ENCODE results near the gene FRMD4A. TPM values are rescaled to one million over a fixed set of nuclear protein-coding genes. Genes with fewer than 3 reads are reported as not detected.

The FRMD4A gene
- total and polyA plus RNA-seq, 2 experiments from 2014 or later = 5.4 to 10.3 TPM

DNA sequence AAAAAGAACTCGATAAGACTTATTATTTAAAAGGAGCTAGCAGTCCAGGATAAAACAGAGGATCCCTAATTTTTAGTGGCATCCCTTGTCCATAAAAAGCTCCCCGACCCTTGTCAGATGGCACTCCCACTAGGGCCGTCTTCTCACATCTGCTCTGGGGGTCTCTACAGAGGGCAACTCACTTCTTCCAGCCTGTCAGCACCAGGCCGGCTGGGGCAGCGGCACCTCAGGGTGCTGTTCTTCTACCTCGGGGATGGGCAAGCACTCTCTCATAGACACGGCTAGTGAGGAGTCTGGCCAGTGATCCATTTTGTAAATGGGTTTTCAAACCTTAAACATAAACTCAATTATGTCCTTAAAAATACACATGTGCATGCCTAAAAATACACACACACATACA lies 609.2 kb downstream of the FRMD4A start:
- WGBS (ENCODE audit: low lambda C conversion rate, missing lambda C conversion rate) = 96% methylated on average over 7 of the region's 7 CpGs
- H3K36me3 ChIP-seq (replicated peaks; ENCODE audit: insufficient read depth, low read depth) = no peaks in the 10 kb centered on the region

DNA sequence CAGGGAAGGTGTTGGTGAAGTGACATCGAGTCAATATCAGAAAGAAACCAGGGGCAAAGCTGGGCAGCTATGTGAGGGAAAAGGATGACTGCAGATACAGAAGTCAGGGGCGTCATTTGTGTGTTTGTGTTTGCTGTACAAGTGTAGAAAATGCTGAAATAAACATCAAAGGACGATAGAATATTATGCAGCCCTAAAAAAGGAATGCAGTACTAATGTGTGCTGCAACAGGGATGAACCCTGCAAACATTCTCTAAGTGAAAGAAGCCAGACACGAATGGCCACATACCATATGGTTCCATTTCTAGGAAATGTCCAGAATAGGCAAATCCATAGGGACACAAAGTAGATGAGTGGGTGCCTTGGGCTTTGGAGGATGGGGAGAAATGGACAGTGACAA lies 610.0 kb downstream of the FRMD4A start:
- Histone ChIP-seq H3K4me3 (no peak overlapping the region), H4K20me1 (ENCODE audit: insufficient read depth, poor library complexity, severe bottlenecking) (no peaks in the 10 kb centered on the region), H2AFZ (no peak overlapping the region), H3K9me2 (replicated peaks; ENCODE audit: insufficient read depth) (no peaks in the 10 kb centered on the region), H3K27ac (no peak overlapping the region), H3K4me2 (no peak overlapping the region), H3K79me2 (no peaks in the 10 kb centered on the region), H3K4me1 (ENCODE audit: insufficient read depth) (peaks cover 24% of the 10 kb centered on the region), H3K27me3 (no peaks in the 10 kb centered on the region), H3K36me3 (replicated peaks; ENCODE audit: insufficient read depth, low read depth) (no peaks in the 10 kb centered on the region), H3K9me3 (ENCODE audit: low read depth) (no peaks in the 10 kb centered on the region)
- WGBS (ENCODE audit: low lambda C conversion rate, missing lambda C conversion rate) = 84% methylated on average over 4 of the region's 4 CpGs
- TF ChIP-seq, protein P1, sequence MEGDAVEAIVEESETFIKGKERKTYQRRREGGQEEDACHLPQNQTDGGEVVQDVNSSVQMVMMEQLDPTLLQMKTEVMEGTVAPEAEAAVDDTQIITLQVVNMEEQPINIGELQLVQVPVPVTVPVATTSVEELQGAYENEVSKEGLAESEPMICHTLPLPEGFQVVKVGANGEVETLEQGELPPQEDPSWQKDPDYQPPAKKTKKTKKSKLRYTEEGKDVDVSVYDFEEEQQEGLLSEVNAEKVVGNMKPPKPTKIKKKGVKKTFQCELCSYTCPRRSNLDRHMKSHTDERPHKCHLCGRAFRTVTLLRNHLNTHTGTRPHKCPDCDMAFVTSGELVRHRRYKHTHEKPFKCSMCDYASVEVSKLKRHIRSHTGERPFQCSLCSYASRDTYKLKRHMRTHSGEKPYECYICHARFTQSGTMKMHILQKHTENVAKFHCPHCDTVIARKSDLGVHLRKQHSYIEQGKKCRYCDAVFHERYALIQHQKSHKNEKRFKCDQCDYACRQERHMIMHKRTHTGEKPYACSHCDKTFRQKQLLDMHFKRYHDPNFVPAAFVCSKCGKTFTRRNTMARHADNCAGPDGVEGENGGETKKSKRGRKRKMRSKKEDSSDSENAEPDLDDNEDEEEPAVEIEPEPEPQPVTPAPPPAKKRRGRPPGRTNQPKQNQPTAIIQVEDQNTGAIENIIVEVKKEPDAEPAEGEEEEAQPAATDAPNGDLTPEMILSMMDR (IDR thresholded peaks at IDR 0.05; ENCODE audit: poor library complexity) = no peak
- TF ChIP-seq EZH2phosphoT487 (IDR thresholded peaks at IDR 0.05; ENCODE audit: low read depth, severe bottlenecking, unreplicated experiment) (no peak), EZH2 (IDR thresholded peaks at IDR 0.05; ENCODE audit: borderline replicate concordance) (no peak)
- no peak for DNase-seq (ENCODE audit: low spot score)

More for the DNA sequence above, 609.2 kb downstream of the FRMD4A start:
- no peak overlapping the region for H3K4me2 ChIP-seq
- no peaks in the 10 kb centered on the region for H3K79me2 ChIP-seq
- H3K9me3 ChIP-seq (ENCODE audit: low read depth) = no peaks in the 10 kb centered on the region
- H3K4me1 ChIP-seq (ENCODE audit: insufficient read depth) = peaks cover 24% of the 10 kb centered on the region
- no peaks in the 10 kb centered on the region for H3K9me2 ChIP-seq (replicated peaks; ENCODE audit: insufficient read depth)
- H3K4me3 ChIP-seq = no peak overlapping the region
- no peak overlapping the region for H2AFZ ChIP-seq
- no peak for DNase-seq (ENCODE audit: low spot score)
- H3K27ac ChIP-seq = no peak overlapping the region
- TF ChIP-seq EZH2 (IDR thresholded peaks at IDR 0.05; ENCODE audit: borderline replicate concordance) = no peak
- TF ChIP-seq, protein P1 (IDR thresholded peaks at IDR 0.05; ENCODE audit: poor library complexity) = no peak
- no peak for TF ChIP-seq EZH2phosphoT487 (IDR thresholded peaks at IDR 0.05; ENCODE audit: low read depth, severe bottlenecking, unreplicated experiment)
- no peaks in the 10 kb centered on the region for H4K20me1 ChIP-seq (ENCODE audit: insufficient read depth, poor library complexity, severe bottlenecking)
- H3K27me3 ChIP-seq = no peaks in the 10 kb centered on the region

DNA sequence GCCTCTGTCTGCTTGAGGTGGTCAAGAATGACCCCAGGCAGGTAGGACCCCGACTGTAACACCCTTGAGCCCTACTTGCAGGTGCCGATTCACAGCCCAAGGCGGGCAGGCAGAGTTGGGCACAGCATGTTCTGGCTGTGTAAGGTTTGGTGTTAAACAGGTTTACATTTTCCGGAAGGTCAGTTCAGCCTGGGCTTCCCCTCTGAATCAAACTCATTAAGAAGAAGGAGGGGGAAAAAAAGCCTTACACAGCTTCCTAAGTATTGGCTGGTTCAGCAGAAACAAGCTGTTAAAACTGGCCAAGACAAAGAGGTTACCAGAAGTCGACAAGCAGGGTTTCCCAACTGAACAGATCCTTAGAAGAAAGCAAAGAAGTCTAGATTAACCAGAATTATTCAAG lies 611.3 kb downstream of the FRMD4A start:
- Histone ChIP-seq H3K4me1 (ENCODE audit: insufficient read depth) (peaks cover 24% of the 10 kb centered on the region), H3K27me3 (no peaks in the 10 kb centered on the region), H3K36me3 (replicated peaks; ENCODE audit: insufficient read depth, low read depth) (no peaks in the 10 kb centered on the region), H3K4me2 (no peak overlapping the region), H3K4me3 (no peak overlapping the region), H3K9me3 (ENCODE audit: low read depth) (no peaks in the 10 kb centered on the region), H3K9me2 (replicated peaks; ENCODE audit: insufficient read depth) (no peaks in the 10 kb centered on the region), H3K79me2 (no peaks in the 10 kb centered on the region), H4K20me1 (ENCODE audit: insufficient read depth, poor library complexity, severe bottlenecking) (no peaks in the 10 kb centered on the region), H3K27ac (no peak overlapping the region), H2AFZ (no peak overlapping the region)
- 84% methylated on average over 5 of the region's 5 CpGs for WGBS (ENCODE audit: low lambda C conversion rate, missing lambda C conversion rate)
- no peak for TF ChIP-seq EZH2 (IDR thresholded peaks at IDR 0.05; ENCODE audit: borderline replicate concordance)
- no peak for TF ChIP-seq EZH2phosphoT487 (IDR thresholded peaks at IDR 0.05; ENCODE audit: low read depth, severe bottlenecking, unreplicated experiment)
- TF ChIP-seq, protein P1 (IDR thresholded peaks at IDR 0.05; ENCODE audit: poor library complexity) = no peak
- DNase-seq (ENCODE audit: low spot score) = no peak

DNA sequence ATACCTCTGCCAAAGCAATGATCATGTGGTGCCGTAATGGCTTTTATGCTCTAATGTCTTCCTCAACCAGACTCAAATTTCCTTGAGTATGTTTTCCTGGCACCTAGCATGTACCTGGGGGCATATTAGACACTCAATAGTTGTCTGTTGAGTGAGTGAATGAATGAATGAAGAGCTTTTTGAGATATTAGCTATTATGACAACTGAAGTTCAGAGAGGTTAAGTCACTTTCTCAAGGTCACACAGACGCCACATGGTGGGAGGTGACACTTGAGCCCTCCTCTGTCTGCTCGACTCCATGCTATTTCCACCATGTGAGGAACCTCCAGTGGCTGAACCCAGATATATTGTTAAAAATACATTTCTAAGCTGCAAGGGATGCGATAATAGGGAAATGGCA lies 611.9 kb downstream of the FRMD4A start:
- peak overlapping the region; percentile 73 for H3K27ac ChIP-seq
- H3K4me2 ChIP-seq = peak overlapping the region; percentile 75
- no peak for DNase-seq (ENCODE audit: low spot score)

More for the DNA sequence above, 611.9 kb downstream of the FRMD4A start:
- no peaks in the 10 kb centered on the region for H3K9me2 ChIP-seq (replicated peaks; ENCODE audit: insufficient read depth)
- H3K4me3 ChIP-seq = no peak overlapping the region
- TF ChIP-seq, protein P1 (IDR thresholded peaks at IDR 0.05; ENCODE audit: poor library complexity) = no peak
- no peak for TF ChIP-seq EZH2phosphoT487 (IDR thresholded peaks at IDR 0.05; ENCODE audit: low read depth, severe bottlenecking, unreplicated experiment)
- no peak for TF ChIP-seq EZH2 (IDR thresholded peaks at IDR 0.05; ENCODE audit: borderline replicate concordance)
- WGBS (ENCODE audit: low lambda C conversion rate, missing lambda C conversion rate) = 91% methylated on average over 4 of the region's 4 CpGs
- no peaks in the 10 kb centered on the region for H3K36me3 ChIP-seq (replicated peaks; ENCODE audit: insufficient read depth, low read depth)
- no peaks in the 10 kb centered on the region for H3K27me3 ChIP-seq
- no peaks in the 10 kb centered on the region for H4K20me1 ChIP-seq (ENCODE audit: insufficient read depth, poor library complexity, severe bottlenecking)
- no peaks in the 10 kb centered on the region for H3K9me3 ChIP-seq (ENCODE audit: low read depth)
- no peak overlapping the region for H2AFZ ChIP-seq
- H3K4me1 ChIP-seq (ENCODE audit: insufficient read depth) = peaks cover 24% of the 10 kb centered on the region
- H3K79me2 ChIP-seq = no peaks in the 10 kb centered on the region

Data from hepatocyte (in vitro differentiated cells).